ENCODE measurements around the gene DTNA. TPM values are rescaled to one million over a fixed set of nuclear protein-coding genes. Genes with fewer than 3 reads are reported as not detected.
"Not testable (repeated sequence)": the region's sequence is repeated elsewhere in the genome, so short reads cannot be mapped to it uniquely, and the experiment has no call there.

Gene DTNA
- total RNA-seq, 1 donor from 2014 or later, result 1.6 TPM

DNA sequence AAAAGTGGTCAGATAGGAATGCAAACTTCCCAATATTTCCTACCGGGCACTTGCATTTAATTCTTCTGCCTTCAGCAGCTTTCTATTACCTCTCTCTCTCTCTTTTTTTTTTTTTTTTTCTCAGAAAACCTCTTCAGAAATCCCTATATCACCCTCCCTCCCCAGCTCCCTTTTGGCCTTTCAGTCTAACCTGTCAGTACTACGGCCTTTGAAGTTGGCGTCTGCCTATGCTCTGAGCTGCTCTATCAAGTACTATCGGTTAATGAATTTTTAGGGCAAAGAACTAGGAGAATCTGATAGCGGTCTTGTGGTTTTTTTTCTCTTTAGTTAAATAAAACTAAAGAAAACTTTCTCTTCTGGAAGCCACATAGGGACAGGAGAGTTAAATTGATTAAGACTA lies 208.8 kb downstream of the DTNA start:
- TF ChIP-seq, protein P1, sequence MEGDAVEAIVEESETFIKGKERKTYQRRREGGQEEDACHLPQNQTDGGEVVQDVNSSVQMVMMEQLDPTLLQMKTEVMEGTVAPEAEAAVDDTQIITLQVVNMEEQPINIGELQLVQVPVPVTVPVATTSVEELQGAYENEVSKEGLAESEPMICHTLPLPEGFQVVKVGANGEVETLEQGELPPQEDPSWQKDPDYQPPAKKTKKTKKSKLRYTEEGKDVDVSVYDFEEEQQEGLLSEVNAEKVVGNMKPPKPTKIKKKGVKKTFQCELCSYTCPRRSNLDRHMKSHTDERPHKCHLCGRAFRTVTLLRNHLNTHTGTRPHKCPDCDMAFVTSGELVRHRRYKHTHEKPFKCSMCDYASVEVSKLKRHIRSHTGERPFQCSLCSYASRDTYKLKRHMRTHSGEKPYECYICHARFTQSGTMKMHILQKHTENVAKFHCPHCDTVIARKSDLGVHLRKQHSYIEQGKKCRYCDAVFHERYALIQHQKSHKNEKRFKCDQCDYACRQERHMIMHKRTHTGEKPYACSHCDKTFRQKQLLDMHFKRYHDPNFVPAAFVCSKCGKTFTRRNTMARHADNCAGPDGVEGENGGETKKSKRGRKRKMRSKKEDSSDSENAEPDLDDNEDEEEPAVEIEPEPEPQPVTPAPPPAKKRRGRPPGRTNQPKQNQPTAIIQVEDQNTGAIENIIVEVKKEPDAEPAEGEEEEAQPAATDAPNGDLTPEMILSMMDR (IDR thresholded peaks at IDR 0.05; ENCODE audit: insufficient read depth, low read length, severe bottlenecking), result no peak
- no peaks in the 10 kb centered on the region for H3K27me3 ChIP-seq (ENCODE audit: control insufficient read depth, insufficient read depth, low read length)
- no peaks in the 10 kb centered on the region for H3K36me3 ChIP-seq (ENCODE audit: control insufficient read depth, insufficient read depth, low read length)
- FAIRE-seq (no peak), DNase-seq (ENCODE audit: low read depth) (no peak)
- H3K4me3 ChIP-seq (ENCODE audit: low read depth, low read length), result no peak overlapping the region

DNA sequence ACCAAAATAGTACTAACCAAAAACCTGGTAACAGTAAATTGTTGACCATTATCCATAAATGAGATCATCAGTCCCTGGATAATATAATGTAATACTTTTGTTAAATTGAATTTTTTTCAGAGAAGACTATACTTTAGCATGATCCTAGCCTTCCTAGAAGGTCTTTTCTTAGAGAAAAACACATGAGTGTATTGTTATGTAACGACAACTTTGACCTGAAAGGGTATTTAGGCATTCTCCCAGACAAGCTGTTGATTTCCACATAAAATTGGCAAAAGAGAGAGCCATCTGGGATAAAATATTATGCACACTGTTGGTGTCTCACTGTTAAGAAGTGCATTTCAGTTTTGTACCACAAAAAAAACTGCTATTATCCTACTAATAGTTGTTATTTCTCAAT lies 211.1 kb downstream of the DTNA start:
- DNase-seq (ENCODE audit: low read depth) (no peak), FAIRE-seq (no peak)
- TF ChIP-seq, protein P1 (IDR thresholded peaks at IDR 0.05; ENCODE audit: insufficient read depth, low read length, severe bottlenecking), result no peak

DNA sequence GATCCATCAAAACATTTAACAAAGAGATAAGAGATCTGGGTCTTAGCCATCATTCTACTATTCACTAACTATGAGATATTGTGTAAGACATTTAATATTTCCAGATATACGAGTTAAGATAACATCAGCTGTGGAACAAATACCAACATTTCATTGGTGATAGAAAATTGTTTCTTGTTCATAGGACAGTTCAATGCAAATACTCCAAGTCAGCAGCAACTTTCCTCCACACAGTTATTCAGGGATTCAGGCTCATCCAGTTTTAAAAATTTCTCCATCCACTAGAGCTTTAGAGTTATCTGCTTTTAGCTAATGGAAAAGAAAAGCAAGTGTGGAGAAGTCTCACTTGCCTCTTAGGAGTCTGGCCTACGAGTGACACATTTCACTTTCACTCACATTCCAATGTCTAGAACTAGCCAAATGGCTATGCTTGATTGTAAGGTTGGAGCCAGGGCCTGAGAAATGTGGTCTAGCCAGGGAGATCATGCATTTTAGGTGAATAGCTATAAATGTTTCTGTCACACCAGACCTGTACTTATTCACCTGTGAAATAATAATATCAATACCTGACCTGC lies 211.8 kb downstream of the DTNA start:
- TF ChIP-seq, protein P1 (IDR thresholded peaks at IDR 0.05; ENCODE audit: insufficient read depth, low read length, severe bottlenecking), result no peak
- H3K27me3 ChIP-seq (ENCODE audit: control insufficient read depth, insufficient read depth, low read length), result no peaks in the 10 kb centered on the region
- DNase-seq (ENCODE audit: low read depth) (no peak), FAIRE-seq (no peak)
- H3K4me3 ChIP-seq (ENCODE audit: low read depth, low read length), result no peak overlapping the region
- H3K36me3 ChIP-seq (ENCODE audit: control insufficient read depth, insufficient read depth, low read length), result no peaks in the 10 kb centered on the region

More for the DNA sequence above, 211.1 kb downstream of the DTNA start:
- no peaks in the 10 kb centered on the region for H3K27me3 ChIP-seq (ENCODE audit: control insufficient read depth, insufficient read depth, low read length)
- no peaks in the 10 kb centered on the region for H3K36me3 ChIP-seq (ENCODE audit: control insufficient read depth, insufficient read depth, low read length)
- H3K4me3 ChIP-seq (ENCODE audit: low read depth, low read length), result no peak overlapping the region

DNA sequence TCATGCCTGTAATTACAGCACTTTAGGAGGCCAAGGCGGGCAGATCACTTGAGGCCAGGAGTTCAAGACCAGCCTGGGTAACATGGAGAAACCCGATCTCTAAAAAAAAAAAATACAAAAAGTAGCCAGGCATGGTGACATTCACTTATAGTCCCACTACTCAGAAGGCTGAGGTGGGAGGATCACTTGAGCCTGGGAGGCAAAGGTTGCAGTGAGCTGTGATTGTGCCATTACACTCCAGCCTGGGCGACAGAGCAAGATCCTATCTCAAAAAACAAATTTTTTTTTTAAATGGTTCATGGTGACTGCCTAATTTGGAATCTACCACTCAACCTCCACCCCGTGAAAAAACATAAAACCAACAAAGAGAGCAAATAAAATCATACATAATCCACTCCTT lies 212.5 kb downstream of the DTNA start:
- not testable (repeated sequence) for H3K36me3 ChIP-seq (ENCODE audit: control insufficient read depth, insufficient read depth, low read length); FAIRE-seq; H3K4me3 ChIP-seq (ENCODE audit: low read depth, low read length); H3K27me3 ChIP-seq (ENCODE audit: control insufficient read depth, insufficient read depth, low read length); DNase-seq (ENCODE audit: low read depth)

DNA sequence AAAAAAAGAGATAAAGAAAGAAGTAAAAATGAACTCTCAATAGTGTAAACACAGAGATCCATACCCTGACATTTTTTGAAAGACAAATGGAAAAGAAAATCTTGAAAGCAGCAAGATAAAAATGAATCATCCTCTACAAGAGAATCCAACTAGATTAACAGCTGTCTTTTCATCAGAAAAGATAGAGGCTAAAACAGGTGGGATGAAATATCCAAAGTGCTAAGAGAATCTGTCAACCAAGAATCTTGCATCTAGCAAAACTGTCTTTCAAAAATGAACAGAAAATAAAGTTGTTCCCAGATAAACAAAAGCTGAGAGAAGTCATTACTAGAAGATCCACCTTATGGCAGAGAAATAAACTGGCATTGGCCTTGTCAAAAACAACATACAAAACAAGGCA lies 213.8 kb downstream of the DTNA start:
- TF ChIP-seq, protein P1 (IDR thresholded peaks at IDR 0.05; ENCODE audit: insufficient read depth, low read length, severe bottlenecking), result no peak
- FAIRE-seq (no peak), DNase-seq (ENCODE audit: low read depth) (no peak)
- no peaks in the 10 kb centered on the region for H3K36me3 ChIP-seq (ENCODE audit: control insufficient read depth, insufficient read depth, low read length)
- H3K27me3 ChIP-seq (ENCODE audit: control insufficient read depth, insufficient read depth, low read length), result no peaks in the 10 kb centered on the region
- no peak overlapping the region for H3K4me3 ChIP-seq (ENCODE audit: low read depth, low read length)

DNA sequence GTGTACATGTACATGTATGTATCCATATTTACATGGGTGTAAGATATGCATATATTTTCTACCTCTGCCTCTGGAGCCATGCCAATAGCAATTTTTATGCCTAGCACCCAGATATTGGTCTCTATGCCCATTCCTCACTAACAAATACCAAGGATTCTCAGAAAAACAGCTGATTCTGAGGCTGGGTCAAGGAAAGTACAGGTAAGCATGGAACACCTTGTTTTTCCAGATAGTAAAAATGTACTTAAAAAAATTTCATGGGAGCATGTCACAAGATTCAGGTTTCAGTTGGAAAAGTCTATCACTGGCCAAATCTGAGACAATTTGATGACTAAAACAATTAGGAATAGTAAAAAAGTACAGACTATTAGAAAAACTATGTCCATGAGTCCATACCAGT lies 216.6 kb downstream of the DTNA start:
- FAIRE-seq (no peak), DNase-seq (ENCODE audit: low read depth) (no peak)
- H3K27me3 ChIP-seq (ENCODE audit: control insufficient read depth, insufficient read depth, low read length), result no peaks in the 10 kb centered on the region
- no peak overlapping the region for H3K4me3 ChIP-seq (ENCODE audit: low read depth, low read length)
- no peaks in the 10 kb centered on the region for H3K36me3 ChIP-seq (ENCODE audit: control insufficient read depth, insufficient read depth, low read length)
- TF ChIP-seq, protein P1 (IDR thresholded peaks at IDR 0.05; ENCODE audit: insufficient read depth, low read length, severe bottlenecking), result no peak
